ENCODE measurements around the gene MOCS1.

MOCS1 gene

GRCh38 chr6:39897698-39898097, 36.6 kb downstream of the MOCS1 start:
- H2AFZ ChIP-seq (ENCODE audit: low read depth, low read length): no peak overlapping the region
- H3K9me3 ChIP-seq (ENCODE audit: insufficient read depth, low read length, severe bottlenecking): no peaks in the 10 kb centered on the region
- no peaks in the 10 kb centered on the region for H3K79me2 ChIP-seq (ENCODE audit: insufficient read depth, low read length)
- ATAC-seq (ENCODE audit: insufficient read depth, low read depth): no peak
- H3K4me3 ChIP-seq (ENCODE audit: low read depth in 1 of 2, low read length in 2 of 2): no peak overlapping the region
- H3K36me3 ChIP-seq (ENCODE audit: insufficient read depth, low read length): no peaks in the 10 kb centered on the region
- H3K9ac ChIP-seq (ENCODE audit: low read depth, low read length): no peak overlapping the region
- no peaks in the 10 kb centered on the region for H3K4me1 ChIP-seq (ENCODE audit: insufficient read depth, low read length)
- no peak overlapping the region for H3K4me2 ChIP-seq (ENCODE audit: insufficient read depth, low read length)
- no peaks in the 10 kb centered on the region for H4K20me1 ChIP-seq (ENCODE audit: insufficient read depth, low read length)
- TF ChIP-seq EZH2 (IDR thresholded peaks at IDR 0.05; ENCODE audit: borderline replicate concordance, low read depth, low read length, severe bottlenecking): no peak
- no peak for TF ChIP-seq CTCF (IDR thresholded peaks at IDR 0.05; ENCODE audit: borderline replicate concordance, extremely low read depth, low read length, poor library complexity, severe bottlenecking)
- H3K27ac ChIP-seq (ENCODE audit: low read length): no peak overlapping the region
- no peak for DNase-seq
- H3K27me3 ChIP-seq (ENCODE audit: insufficient read depth, low read length, poor library complexity): no peaks in the 10 kb centered on the region

GRCh38 chr6:39896701-39897100, 37.6 kb downstream of the MOCS1 start:
- H3K4me1 ChIP-seq (ENCODE audit: insufficient read depth, low read length): no peaks in the 10 kb centered on the region
- TF ChIP-seq CTCF (IDR thresholded peaks at IDR 0.05; ENCODE audit: borderline replicate concordance, extremely low read depth, low read length, poor library complexity, severe bottlenecking) (no peak), EZH2 (IDR thresholded peaks at IDR 0.05; ENCODE audit: borderline replicate concordance, low read depth, low read length, severe bottlenecking) (no peak)

GRCh38 chr6:39893286-39893685, 41.0 kb downstream of the MOCS1 start:
- no peak overlapping the region for H3K27ac ChIP-seq (ENCODE audit: low read length)
- no peak for ATAC-seq (ENCODE audit: insufficient read depth, low read depth)
- no peak for DNase-seq
- no peak overlapping the region for H3K4me2 ChIP-seq (ENCODE audit: insufficient read depth, low read length)
- H3K27me3 ChIP-seq (ENCODE audit: insufficient read depth, low read length, poor library complexity): no peaks in the 10 kb centered on the region
- TF ChIP-seq CTCF (IDR thresholded peaks at IDR 0.05; ENCODE audit: borderline replicate concordance, extremely low read depth, low read length, poor library complexity, severe bottlenecking): no peak
- TF ChIP-seq EZH2 (IDR thresholded peaks at IDR 0.05; ENCODE audit: borderline replicate concordance, low read depth, low read length, severe bottlenecking): no peak
- H3K36me3 ChIP-seq (ENCODE audit: insufficient read depth, low read length): no peaks in the 10 kb centered on the region
- H3K9me3 ChIP-seq (ENCODE audit: insufficient read depth, low read length, severe bottlenecking): no peaks in the 10 kb centered on the region
- H3K4me3 ChIP-seq (ENCODE audit: low read depth in 1 of 2, low read length in 2 of 2): no peak overlapping the region
- H3K4me1 ChIP-seq (ENCODE audit: insufficient read depth, low read length): no peaks in the 10 kb centered on the region
- H3K9ac ChIP-seq (ENCODE audit: low read depth, low read length): no peak overlapping the region
- H3K79me2 ChIP-seq (ENCODE audit: insufficient read depth, low read length): no peaks in the 10 kb centered on the region
- no peak overlapping the region for H2AFZ ChIP-seq (ENCODE audit: low read depth, low read length)
- no peaks in the 10 kb centered on the region for H4K20me1 ChIP-seq (ENCODE audit: insufficient read depth, low read length)

More at GRCh38 chr6:39896701-39897100, 37.6 kb downstream of the MOCS1 start:
- Histone ChIP-seq H2AFZ (ENCODE audit: low read depth, low read length) (no peak overlapping the region), H3K27ac (ENCODE audit: low read length) (no peak overlapping the region), H3K9ac (ENCODE audit: low read depth, low read length) (no peak overlapping the region), H3K27me3 (ENCODE audit: insufficient read depth, low read length, poor library complexity) (no peaks in the 10 kb centered on the region), H3K9me3 (ENCODE audit: insufficient read depth, low read length, severe bottlenecking) (no peaks in the 10 kb centered on the region), H3K36me3 (ENCODE audit: insufficient read depth, low read length) (no peaks in the 10 kb centered on the region), H3K4me3 (ENCODE audit: low read depth in 1 of 2, low read length in 2 of 2) (no peak overlapping the region), H3K79me2 (ENCODE audit: insufficient read depth, low read length) (no peaks in the 10 kb centered on the region), H4K20me1 (ENCODE audit: insufficient read depth, low read length) (no peaks in the 10 kb centered on the region), H3K4me2 (ENCODE audit: insufficient read depth, low read length) (no peak overlapping the region)
- DNase-seq: no peak
- no peak for ATAC-seq (ENCODE audit: insufficient read depth, low read depth)

Measured in DND-41 (cell line).